ENCODE data around the gene SERP2. TPM values are rescaled to one million over a fixed set of nuclear protein-coding genes. Genes with fewer than 3 reads are reported as not detected.

The SERP2 gene
- total and polyA plus RNA-seq, 9 of the 15 experiments (the other 6 are each of a cell fraction or from before 2014, with no cell fraction given) = 0.13 TPM; not detected in 8

DNA sequence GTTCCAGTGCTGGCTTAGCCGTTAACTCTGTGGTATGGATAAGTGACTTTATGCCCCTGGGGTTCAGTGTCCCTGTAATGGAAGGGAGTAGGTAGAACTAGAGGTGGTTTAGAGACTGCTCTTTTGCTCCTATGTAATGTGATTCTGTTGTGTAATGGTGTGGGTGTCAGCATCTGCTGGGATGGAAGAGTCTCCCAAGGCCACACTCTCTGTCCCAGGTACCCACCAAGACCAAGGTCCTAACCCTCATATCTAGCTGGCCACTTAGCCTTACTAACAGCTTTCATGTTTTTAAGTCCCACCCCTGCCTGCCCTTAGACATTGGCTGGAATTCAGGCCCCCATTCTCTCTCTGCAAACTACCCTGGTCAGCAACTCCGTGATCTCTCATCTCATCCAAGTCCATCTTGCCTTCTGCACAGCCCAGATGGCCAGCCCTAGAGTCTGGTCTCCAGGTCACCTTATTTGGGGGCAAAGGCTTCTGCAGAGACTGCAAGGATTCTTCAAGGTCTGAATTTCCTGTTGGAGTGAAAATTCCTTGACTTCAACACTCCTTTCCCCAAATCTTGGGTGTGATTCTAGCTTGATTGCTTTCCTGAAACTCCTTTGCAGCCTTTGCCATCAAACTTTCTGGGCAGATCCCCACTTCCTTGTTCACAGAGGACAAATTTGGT, 48.4 kb downstream of the SERP2 start (continued):
- TF ChIP-seq AFF1 (IDR thresholded peaks at IDR 0.05; ENCODE audit: low read depth in 1 of 2, partially characterized antibody in 2 of 2) (no peak), ATF2 (CRISPR knock-in tag; IDR thresholded peaks at IDR 0.05) (no peak)

All from K562 (cell line).